PFSK-1 (cell line): Measurements from ENCODE around the gene PACS2.

Source experiments
- FOXP2 ChIP-seq: optimal IDR thresholded peaks from 2 replicates; pipeline ENCODE3; 2011; ENCODE audit warnings: borderline replicate concordance, control low read depth, inconsistent platforms; ENCODE audit not compliant: insufficient read depth; ENCODE audit errors: extremely low read length, extremely low read depth
- POLR2AphosphoS5 ChIP-seq: IDR thresholded peaks from 2 replicates; pipeline ENCODE4 v1.6.1; 2012; ENCODE audit warnings: low read depth, mild to moderate bottlenecking, control low read depth, low read length, moderate library complexity
- SIN3A ChIP-seq: IDR thresholded peaks from 2 replicates; pipeline ENCODE4 v1.6.1; 2012; ENCODE audit warnings: mild to moderate bottlenecking, low read length, moderate library complexity, borderline replicate concordance; ENCODE audit not compliant: insufficient read depth
- TAF1 ChIP-seq: IDR thresholded peaks from 2 replicates; pipeline ENCODE4 v1.6.1; 2012; ENCODE audit warnings: low read length, control low read depth, borderline replicate concordance; ENCODE audit not compliant: insufficient read depth
- TF ChIP-seq, protein P1 (sequence below), 2 experiments: IDR thresholded peaks; 2 replicates each; pipeline versions ENCODE4 v1.6.1 to v1.8.0; 2011 to 2012; ENCODE audit warnings: low read depth in 2 of 2, low read length in 2 of 2, control low read depth in 1 of 2, inconsistent platforms in 1 of 2, mild to moderate bottlenecking in 1 of 2, moderate library complexity in 1 of 2; ENCODE audit not compliant: insufficient read depth in 1 of 2

The PACS2 gene

DNA sequence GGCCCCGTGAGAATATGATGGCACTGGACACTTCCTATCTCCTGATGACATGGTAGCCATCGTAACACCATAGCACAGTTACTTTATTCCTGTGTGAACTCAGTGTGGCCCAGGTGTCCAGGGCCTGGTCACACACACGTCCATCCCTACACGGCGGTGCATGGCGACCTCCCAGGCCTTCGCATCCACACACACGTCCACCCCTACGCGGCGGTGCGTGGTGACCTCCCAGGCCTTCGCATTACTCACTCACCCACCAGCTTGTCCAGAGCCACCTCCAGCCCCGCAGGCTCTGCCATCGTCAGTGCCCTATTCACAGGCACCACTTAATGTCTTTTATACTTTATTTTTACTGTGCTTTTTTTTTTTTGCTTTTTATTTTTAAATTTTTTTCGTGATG lies 44.4 kb downstream of the PACS2 start:
- TF ChIP-seq FOXP2 (no peak), SIN3A (no peak), TAF1 (no peak), POLR2AphosphoS5 (no peak)
- TF ChIP-seq, protein P1, sequence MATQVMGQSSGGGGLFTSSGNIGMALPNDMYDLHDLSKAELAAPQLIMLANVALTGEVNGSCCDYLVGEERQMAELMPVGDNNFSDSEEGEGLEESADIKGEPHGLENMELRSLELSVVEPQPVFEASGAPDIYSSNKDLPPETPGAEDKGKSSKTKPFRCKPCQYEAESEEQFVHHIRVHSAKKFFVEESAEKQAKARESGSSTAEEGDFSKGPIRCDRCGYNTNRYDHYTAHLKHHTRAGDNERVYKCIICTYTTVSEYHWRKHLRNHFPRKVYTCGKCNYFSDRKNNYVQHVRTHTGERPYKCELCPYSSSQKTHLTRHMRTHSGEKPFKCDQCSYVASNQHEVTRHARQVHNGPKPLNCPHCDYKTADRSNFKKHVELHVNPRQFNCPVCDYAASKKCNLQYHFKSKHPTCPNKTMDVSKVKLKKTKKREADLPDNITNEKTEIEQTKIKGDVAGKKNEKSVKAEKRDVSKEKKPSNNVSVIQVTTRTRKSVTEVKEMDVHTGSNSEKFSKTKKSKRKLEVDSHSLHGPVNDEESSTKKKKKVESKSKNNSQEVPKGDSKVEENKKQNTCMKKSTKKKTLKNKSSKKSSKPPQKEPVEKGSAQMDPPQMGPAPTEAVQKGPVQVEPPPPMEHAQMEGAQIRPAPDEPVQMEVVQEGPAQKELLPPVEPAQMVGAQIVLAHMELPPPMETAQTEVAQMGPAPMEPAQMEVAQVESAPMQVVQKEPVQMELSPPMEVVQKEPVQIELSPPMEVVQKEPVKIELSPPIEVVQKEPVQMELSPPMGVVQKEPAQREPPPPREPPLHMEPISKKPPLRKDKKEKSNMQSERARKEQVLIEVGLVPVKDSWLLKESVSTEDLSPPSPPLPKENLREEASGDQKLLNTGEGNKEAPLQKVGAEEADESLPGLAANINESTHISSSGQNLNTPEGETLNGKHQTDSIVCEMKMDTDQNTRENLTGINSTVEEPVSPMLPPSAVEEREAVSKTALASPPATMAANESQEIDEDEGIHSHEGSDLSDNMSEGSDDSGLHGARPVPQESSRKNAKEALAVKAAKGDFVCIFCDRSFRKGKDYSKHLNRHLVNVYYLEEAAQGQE (IDR thresholded peaks at IDR 0.05; ENCODE audit: insufficient read depth in 1 of 2, low read depth in 2 of 2, low read length in 2 of 2), result no peak

DNA sequence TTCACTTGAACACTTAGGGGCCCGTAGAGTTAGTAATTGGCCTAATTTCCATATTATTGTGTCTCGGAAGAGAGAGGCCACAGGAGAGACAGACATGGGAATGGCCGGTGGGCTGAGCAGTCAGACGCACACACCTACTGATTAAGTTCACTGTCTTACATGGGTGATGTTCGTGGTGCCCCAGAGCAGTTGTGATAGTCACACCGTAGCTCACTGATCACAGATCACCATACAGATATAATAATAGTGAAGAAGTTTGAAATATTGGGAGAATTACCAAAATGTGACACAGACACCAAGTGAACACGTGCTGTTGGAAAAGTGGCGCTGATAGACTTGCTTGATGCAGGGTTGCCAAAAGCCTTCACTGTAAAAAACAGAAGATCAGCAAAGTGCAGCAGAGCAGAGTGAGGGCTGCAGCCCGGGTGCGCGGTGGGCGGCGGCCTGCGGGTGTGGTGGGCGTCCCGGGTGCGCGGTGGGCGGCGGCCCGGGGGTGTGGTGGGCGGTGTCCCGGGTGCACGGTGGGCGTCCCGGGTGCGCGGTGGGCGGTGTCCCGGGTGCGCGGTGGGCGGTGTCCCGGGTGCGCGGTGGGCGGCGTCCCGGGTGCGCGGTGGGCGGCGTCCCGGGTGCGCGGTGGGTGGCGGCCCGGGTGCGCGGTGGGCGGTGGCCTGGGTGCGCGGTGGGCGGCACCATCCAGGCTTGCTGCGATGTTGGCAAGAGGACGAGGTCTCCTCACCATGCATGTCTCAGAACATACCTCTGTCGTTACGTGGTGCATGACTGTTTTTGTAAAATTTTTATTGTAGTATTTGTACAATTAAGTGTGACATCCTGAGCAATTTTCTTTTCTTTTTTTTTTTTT lies 49.5 kb downstream of the PACS2 start:
- no peak for TF ChIP-seq POLR2AphosphoS5
- TF ChIP-seq TAF1, result no peak
- TF ChIP-seq FOXP2, result no peak
- TF ChIP-seq, protein P1 (IDR thresholded peaks at IDR 0.05; ENCODE audit: insufficient read depth in 1 of 2, low read depth in 2 of 2, low read length in 2 of 2), result no peak
- TF ChIP-seq SIN3A, result no peak

DNA sequence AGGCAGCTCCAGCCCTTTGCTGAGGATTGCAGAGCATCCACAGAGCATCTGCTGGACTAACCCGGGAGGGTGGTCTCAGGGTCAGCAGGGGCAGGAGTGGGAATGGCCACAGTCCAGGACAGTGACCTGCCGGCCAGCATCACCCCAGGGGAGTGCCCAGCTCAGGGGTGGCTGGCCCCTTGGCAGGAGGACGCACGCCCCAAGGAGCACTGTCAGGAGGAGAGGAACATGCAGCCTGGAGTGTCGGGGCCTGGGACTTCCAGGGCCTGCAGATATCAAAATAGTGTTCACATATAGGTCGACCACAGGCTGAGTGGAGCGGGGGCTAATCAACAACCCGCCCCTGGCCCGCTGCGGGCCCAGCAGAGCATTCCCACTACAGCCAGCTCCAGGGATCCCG lies 50.6 kb downstream of the PACS2 start:
- TF ChIP-seq TAF1, result no peak
- TF ChIP-seq SIN3A, result no peak
- no peak for TF ChIP-seq FOXP2
- TF ChIP-seq POLR2AphosphoS5, result no peak
- TF ChIP-seq, protein P1 (IDR thresholded peaks at IDR 0.05; ENCODE audit: insufficient read depth in 1 of 2, low read depth in 2 of 2, low read length in 2 of 2), result no peak

DNA sequence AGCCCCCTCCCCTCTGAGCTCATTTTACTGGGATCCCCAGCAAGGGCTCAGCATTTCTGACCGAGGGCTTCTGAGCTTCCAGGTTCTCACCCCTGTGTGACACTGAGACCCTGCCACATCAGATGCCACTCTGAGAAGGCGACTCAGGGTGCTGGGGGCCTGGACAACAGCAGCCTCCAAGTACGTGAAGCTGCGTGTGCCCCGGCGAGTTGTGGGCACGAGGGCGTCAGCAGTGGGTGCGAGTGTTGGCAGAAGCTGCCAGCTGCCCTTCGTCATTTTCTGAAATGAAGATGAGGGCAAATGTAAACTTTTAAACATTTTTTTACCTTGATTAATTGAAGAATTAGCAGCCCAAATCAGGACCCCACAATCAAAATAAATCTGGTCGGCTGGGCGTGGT lies 51.1 kb downstream of the PACS2 start:
- TF ChIP-seq SIN3A, result no peak
- TF ChIP-seq TAF1, result no peak
- no peak for TF ChIP-seq FOXP2
- TF ChIP-seq, protein P1 (IDR thresholded peaks at IDR 0.05; ENCODE audit: insufficient read depth in 1 of 2, low read depth in 2 of 2, low read length in 2 of 2), result no peak
- TF ChIP-seq POLR2AphosphoS5, result no peak
